ENCODE measurements around the gene TMEM259. TPM values are rescaled to one million over a fixed set of nuclear protein-coding genes. Genes with fewer than 3 reads are reported as not detected.

The TMEM259 gene
- total and polyA plus RNA-seq, 9 of the 15 experiments (the other 6 are each of a cell fraction or from before 2014, with no cell fraction given) = 0.52 to 231 (median 63.6) TPM

GRCh38 chr19:970695-971094 is 50.2 kb downstream of the TMEM259 start (continued):
- no peak for TF ChIP-seq ZFP91 (CRISPR knock-in tag; IDR thresholded peaks at IDR 0.05)
- TF ChIP-seq ZNF431 (CRISPR knock-in tag; IDR thresholded peaks at IDR 0.05) = no peak
- no peak for TF ChIP-seq SMARCA4 (IDR thresholded peaks at IDR 0.05)
- TF ChIP-seq NFRKB (IDR thresholded peaks at IDR 0.05; ENCODE audit: low read depth) = no peak
- no peak for TF ChIP-seq POLR3G (IDR thresholded peaks at IDR 0.05; ENCODE audit: extremely low read depth, insufficient read length, insufficient replicate concordance)
- no peak for TF ChIP-seq STAG1 (CRISPR knock-in tag; IDR thresholded peaks at IDR 0.05; ENCODE audit: borderline replicate concordance)
- no peak for TF ChIP-seq GTF2E2 (tag; IDR thresholded peaks at IDR 0.05)
- no peak for TF ChIP-seq HDAC1 (IDR thresholded peaks at IDR 0.05)
- TF ChIP-seq U2AF1 (optimal IDR thresholded peaks at IDR 0.05; ENCODE audit: low read depth, low read length) = no peak
- no peak for TF ChIP-seq LEF1 (IDR thresholded peaks at IDR 0.05)
- TF ChIP-seq ZNF232 (CRISPR knock-in tag; IDR thresholded peaks at IDR 0.05) = no peak
- no peak for TF ChIP-seq ZNF551 (CRISPR knock-in tag; IDR thresholded peaks at IDR 0.05)
- TF ChIP-seq MGA (IDR thresholded peaks at IDR 0.05) = no peak
- TF ChIP-seq CHD1 (IDR thresholded peaks at IDR 0.05; ENCODE audit: low read length) = no peak
- TF ChIP-seq PTBP1 (IDR thresholded peaks at IDR 0.05; ENCODE audit: low read depth, low read length) = no peak
- no peak for TF ChIP-seq ATF2 (CRISPR knock-in tag; IDR thresholded peaks at IDR 0.05)
